Natural killer cell (primary cell): ENCODE results near the gene OSBPL10. TPM values are rescaled to one million over a fixed set of nuclear protein-coding genes. Genes with fewer than 3 reads are reported as not detected.
A peak's percentile ranks its signal among the peaks of the same experiment; 100 is the strongest.

Experiments
- ATAC-seq, 3 donors: fragments of 150-1000 bp in 2 of 3; fragments of 200-7000 bp in 1 of 3; cut with Tn5 transposase; 1 replicate in 1 of 3; 2 replicates in 2 of 3; pipeline ENCODE4 v1.10.0; 2021; ENCODE audit warnings: mild to moderate bottlenecking in 2 of 3, moderate library complexity in 2 of 3
- DNase-seq, 2 donors: peaks; one replicate each; pipeline versions ENCODE4 v3.0.0 to v3.0.0-alpha.2; 2013 to 2021; ENCODE audit warnings: mixed read lengths in 1 of 2
- H3K27ac ChIP-seq: one replicate; pipeline ENCODE4 v1.5.1; 2013; ENCODE audit warnings: mild to moderate bottlenecking, low read length
- H3K27me3 ChIP-seq: one replicate; pipeline ENCODE4 v1.6.1; 2013; ENCODE audit warnings: low read length; ENCODE audit not compliant: control insufficient read depth, insufficient read depth
- H3K36me3 ChIP-seq: one replicate; pipeline ENCODE4 v1.6.1; 2013; ENCODE audit warnings: low read length; ENCODE audit not compliant: control insufficient read depth, insufficient read depth
- H3K4me1 ChIP-seq: one replicate; pipeline ENCODE4 v1.6.1; 2013; ENCODE audit warnings: low read length; ENCODE audit not compliant: control insufficient read depth, insufficient read depth
- H3K4me3 ChIP-seq: one replicate; pipeline ENCODE4 v1.5.1; 2013; ENCODE audit warnings: low read length
- H3K9me3 ChIP-seq: one replicate; pipeline ENCODE4 v1.6.1; 2013; ENCODE audit warnings: low read length; ENCODE audit not compliant: control insufficient read depth, insufficient read depth
- H3K27ac Mint-ChIP-seq, 2 donors: one replicate each; pipeline ENCODE4 v1.8.0; 2022; ENCODE audit warnings: mild to moderate bottlenecking in 2 of 2, mixed read lengths in 2 of 2, moderate library complexity in 1 of 2
- H3K27me3 Mint-ChIP-seq, 2 donors: one replicate each; pipeline ENCODE4 v1.8.0; 2022; ENCODE audit warnings: low read depth in 2 of 2, mixed read lengths in 2 of 2
- H3K36me3 Mint-ChIP-seq: one replicate; pipeline ENCODE4 v1.8.0; 2022; ENCODE audit warnings: mixed read lengths
- H3K4me1 Mint-ChIP-seq, 2 donors: one replicate each; pipeline ENCODE4 v1.8.0; 2022; ENCODE audit warnings: mixed read lengths in 2 of 2
- H3K4me3 Mint-ChIP-seq: one replicate; pipeline ENCODE4 v1.8.0; 2022; ENCODE audit warnings: mild to moderate bottlenecking, moderate library complexity, mixed read lengths
- H3K9me3 Mint-ChIP-seq, 2 donors: one replicate each; pipeline ENCODE4 v1.8.0; 2022; ENCODE audit warnings: mixed read lengths in 2 of 2
- CTCF ChIP-seq: fragments of 200-600 bp; IDR thresholded peaks from one replicate; pipeline ENCODE4 v1.8.0; 2022; ENCODE audit warnings: antibody characterized with exemption
- WGBS: methylation state at CpG from one replicate; pipeline ENCODE4 v1.1.7; 2013; ENCODE audit warnings: missing lambda C conversion rate; ENCODE audit not compliant: insufficient coverage; 5-methylcytosine and 5-hydroxymethylcytosine counted together
- intact Hi-C: fragments of 100-400 bp; cut with micrococcal nuclease; formaldehyde crosslinking; loops from one replicate; pipeline ENCODE4 v1.14.2; 2022
- total RNA-seq, 4 donors: library from RNA; stranded (reverse); fragments of 120-200 nt in 1 of 4; gene quantifications; one replicate each; pipeline versions ENCODE4 v1.2.3 to v1.2.4, GENCODE V29; 2013 to 2022

Gene OSBPL10
- total RNA-seq, 3 donors from 2014 or later (not counting 1 experiment from before 2014, with no cell fraction given) = 1.00 to 3.6 (median 1.6) TPM

DNA sequence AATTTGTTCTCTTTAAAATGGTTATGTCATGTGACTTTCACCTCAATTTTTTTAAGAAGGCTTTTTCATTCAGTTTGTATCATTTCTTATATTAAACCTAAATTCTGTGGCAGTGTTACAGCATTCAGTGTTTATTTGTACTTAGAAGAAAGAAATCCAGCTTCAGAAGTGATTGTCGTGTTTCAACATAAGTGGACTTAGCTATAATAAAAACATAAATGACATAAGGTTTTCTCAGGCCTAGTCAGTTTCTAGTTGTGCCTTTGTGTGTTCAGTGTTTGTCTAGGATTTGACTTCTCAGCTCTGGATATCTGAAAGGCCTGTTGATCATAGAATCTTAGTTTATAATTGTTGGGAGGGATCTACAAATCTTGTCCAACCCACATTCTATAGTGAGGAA lies 367.9 kb downstream of the OSBPL10 start:
- Histone ChIP-seq H3K4me3 (no peak overlapping the region), H3K9me3 (no peaks in the 10 kb centered on the region), H3K36me3 (peaks cover 3% of the 10 kb centered on the region), H3K27me3 (no peaks in the 10 kb centered on the region), H3K4me1 (no peaks in the 10 kb centered on the region), H3K27ac (no peak overlapping the region)
- WGBS = no CpG with 5 or more reads among the region's 1 CpG
- no peak for ATAC-seq
- peaks cover 5% of the 10 kb centered on the region for H3K36me3 Mint-ChIP-seq
- H3K9me3 Mint-ChIP-seq = no peaks in the 10 kb centered on the region
- H3K4me3 Mint-ChIP-seq = no peak overlapping the region
- H3K27ac Mint-ChIP-seq = peak overlapping the region; percentile 3 to 65
- intact Hi-C loops = no loop called here
- DNase-seq = no peak
- H3K4me1 Mint-ChIP-seq = peaks cover 43 to 62% of the 10 kb centered on the region in 2 donors
- no peak for TF ChIP-seq CTCF
- H3K27me3 Mint-ChIP-seq = no peaks in the 10 kb centered on the region

Other genes starting within 250 kb of the OSBPL10 start
- gene ZNF860, start 488 bp upstream of the OSBPL10 start, total RNA-seq = under 1 TPM in 1 of 3 donors, not detected in 2; 0.10 TPM
- 10 to 100 TPM; 14.8 to 35.3 (median 28.4) TPM for gene GPD1L, start 125.4 kb upstream of the OSBPL10 start, total RNA-seq